Mesendoderm (in vitro differentiated cells): ENCODE data around the gene IQGAP2.

Experiments used
- DNase-seq: peaks from one replicate; pipeline ENCODE4 v3.0.0; 2013
- H2AK5ac ChIP-seq: 2 replicates; pipeline ENCODE4 v1.6.1; 2013; ENCODE audit warnings: low read length, inconsistent platforms
- H2BK120ac ChIP-seq: 2 replicates; pipeline ENCODE4 v1.6.1; 2013; ENCODE audit warnings: low read depth, mild to moderate bottlenecking, low read length, moderate library complexity, mixed read lengths
- H2BK15ac ChIP-seq: replicated peaks from 2 replicates; pipeline ENCODE4 v1.6.1; 2013; ENCODE audit warnings: low read depth, mild to moderate bottlenecking, moderate library complexity
- H2BK5ac ChIP-seq: 2 replicates; pipeline ENCODE4 v1.6.1; 2013; ENCODE audit warnings: low read length, inconsistent platforms
- H3K18ac ChIP-seq: 2 replicates; pipeline ENCODE4 v1.6.1; 2013; ENCODE audit warnings: mild to moderate bottlenecking, low read length, mixed read lengths
- H3K23ac ChIP-seq: one replicate; pipeline ENCODE4 v1.6.1; 2013; ENCODE audit warnings: low read length
- H3K27ac ChIP-seq: 2 replicates; pipeline ENCODE4 v1.5.1; 2013; ENCODE audit warnings: low read depth, mild to moderate bottlenecking, inconsistent platforms, low read length, moderate library complexity
- H3K27me3 ChIP-seq: 2 replicates; pipeline ENCODE4 v1.6.1; 2013; ENCODE audit warnings: low read length, control low read depth, mild to moderate bottlenecking, inconsistent platforms; ENCODE audit not compliant: insufficient read depth, poor library complexity
- H3K36me3 ChIP-seq: 2 replicates; pipeline ENCODE4 v1.6.1; 2013; ENCODE audit warnings: low read length, inconsistent platforms; ENCODE audit not compliant: control insufficient read depth, insufficient read depth
- H3K4ac ChIP-seq: one replicate; pipeline ENCODE4 v1.6.1; 2013; ENCODE audit warnings: low read depth, mild to moderate bottlenecking, low read length, moderate library complexity
- H3K4me1 ChIP-seq: 2 replicates; pipeline ENCODE4 v1.6.1; 2013; ENCODE audit warnings: low read depth, low read length, inconsistent platforms; ENCODE audit not compliant: control insufficient read depth
- H3K4me2 ChIP-seq: 2 replicates; pipeline ENCODE4 v1.6.1; 2013; ENCODE audit warnings: low read length
- H3K4me3 ChIP-seq: 2 replicates; pipeline ENCODE4 v1.5.1; 2013; ENCODE audit warnings: mild to moderate bottlenecking, low read length
- H3K56ac ChIP-seq: one replicate; pipeline ENCODE4 v1.6.1; 2013; ENCODE audit warnings: low read length
- H3K79me1 ChIP-seq: 2 replicates; pipeline ENCODE4 v1.6.1; 2013; ENCODE audit warnings: low read length, inconsistent platforms
- H3K79me2 ChIP-seq: 2 replicates; pipeline ENCODE4 v1.6.1; 2013; ENCODE audit warnings: mild to moderate bottlenecking, low read length; ENCODE audit not compliant: control insufficient read depth, insufficient read depth
- H3K9ac ChIP-seq: 2 replicates; pipeline ENCODE4 v1.6.1; 2013; ENCODE audit warnings: low read length, inconsistent platforms
- H4K5ac ChIP-seq: one replicate; pipeline ENCODE4 v1.6.1; 2013; ENCODE audit warnings: low read length
- H4K8ac ChIP-seq: one replicate; pipeline ENCODE4 v1.6.1; 2013; ENCODE audit warnings: low read depth, mild to moderate bottlenecking, control low read depth, low read length, moderate library complexity
- WGBS: extraction: QIAGEN DNeasy Blood & Tissue Kit; methylation state at CpG from one replicate; pipeline ENCODE4 v1.1.7; 2013; ENCODE audit warnings: low lambda C conversion rate, missing lambda C conversion rate; ENCODE audit not compliant: insufficient coverage; ENCODE audit errors: extremely low coverage; 5-methylcytosine and 5-hydroxymethylcytosine counted together

Gene IQGAP2

DNA sequence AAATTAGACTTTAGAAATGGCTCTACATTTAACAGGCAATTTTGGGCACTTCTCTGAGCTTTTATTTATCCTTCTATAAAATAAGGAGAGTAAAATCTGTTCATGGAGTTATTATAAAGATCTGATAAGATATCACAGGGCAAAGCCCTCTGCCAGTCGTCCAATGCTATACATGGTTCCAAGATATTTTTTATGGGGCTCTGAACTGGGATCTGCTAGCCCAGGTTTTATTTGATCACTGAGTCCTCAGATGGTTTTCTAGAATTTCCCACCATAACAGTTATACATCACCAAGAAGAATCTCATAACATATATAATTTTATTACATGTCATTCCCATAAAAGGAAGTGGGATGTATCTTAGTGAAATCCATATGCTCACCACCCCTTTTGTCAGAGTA, 23.2 kb upstream of the IQGAP2 start:
- H3K27ac ChIP-seq = no peak overlapping the region
- no peak for DNase-seq
- H3K56ac ChIP-seq = no peak overlapping the region
- H3K18ac ChIP-seq = no peak overlapping the region
- no CpG with 5 or more reads among the region's 1 CpG for WGBS
- H3K4me3 ChIP-seq = no peak overlapping the region
- H3K79me2 ChIP-seq = no peaks in the 10 kb centered on the region
- H4K5ac ChIP-seq = no peak overlapping the region
- no peak overlapping the region for H3K4me2 ChIP-seq
- no peak overlapping the region for H2BK120ac ChIP-seq
- no peak overlapping the region for H2BK5ac ChIP-seq
- H3K36me3 ChIP-seq = no peaks in the 10 kb centered on the region
- H3K23ac ChIP-seq = no peak overlapping the region
- no peak overlapping the region for H2AK5ac ChIP-seq
- no peak overlapping the region for H4K8ac ChIP-seq
- no peaks in the 10 kb centered on the region for H3K4me1 ChIP-seq
- H2BK15ac ChIP-seq = no peak overlapping the region
- no peaks in the 10 kb centered on the region for H3K27me3 ChIP-seq
- no peaks in the 10 kb centered on the region for H3K79me1 ChIP-seq
- H3K9ac ChIP-seq = no peak overlapping the region
- H3K4ac ChIP-seq = no peak overlapping the region

GRCh38 chr5:76380346-76381066, 22.6 kb upstream of the IQGAP2 start:
- H3K79me2 ChIP-seq = no peaks in the 10 kb centered on the region
- no peak overlapping the region for H2AK5ac ChIP-seq
- no peaks in the 10 kb centered on the region for H3K36me3 ChIP-seq
- H3K27me3 ChIP-seq = no peaks in the 10 kb centered on the region
- H3K4me3 ChIP-seq = no peak overlapping the region
- no CpG with 5 or more reads among the region's 7 CpGs for WGBS
- H3K23ac ChIP-seq = no peak overlapping the region
- no peak overlapping the region for H3K4ac ChIP-seq
- no peak overlapping the region for H3K56ac ChIP-seq
- no peak overlapping the region for H3K4me2 ChIP-seq
- no peak overlapping the region for H3K9ac ChIP-seq
- H4K5ac ChIP-seq = no peak overlapping the region
- H4K8ac ChIP-seq = no peak overlapping the region
- DNase-seq = no peak
- H3K4me1 ChIP-seq = no peaks in the 10 kb centered on the region
- no peak overlapping the region for H2BK15ac ChIP-seq
- no peaks in the 10 kb centered on the region for H3K79me1 ChIP-seq
- no peak overlapping the region for H2BK120ac ChIP-seq
- H3K27ac ChIP-seq = no peak overlapping the region
- H2BK5ac ChIP-seq = no peak overlapping the region
- H3K18ac ChIP-seq = no peak overlapping the region

DNA sequence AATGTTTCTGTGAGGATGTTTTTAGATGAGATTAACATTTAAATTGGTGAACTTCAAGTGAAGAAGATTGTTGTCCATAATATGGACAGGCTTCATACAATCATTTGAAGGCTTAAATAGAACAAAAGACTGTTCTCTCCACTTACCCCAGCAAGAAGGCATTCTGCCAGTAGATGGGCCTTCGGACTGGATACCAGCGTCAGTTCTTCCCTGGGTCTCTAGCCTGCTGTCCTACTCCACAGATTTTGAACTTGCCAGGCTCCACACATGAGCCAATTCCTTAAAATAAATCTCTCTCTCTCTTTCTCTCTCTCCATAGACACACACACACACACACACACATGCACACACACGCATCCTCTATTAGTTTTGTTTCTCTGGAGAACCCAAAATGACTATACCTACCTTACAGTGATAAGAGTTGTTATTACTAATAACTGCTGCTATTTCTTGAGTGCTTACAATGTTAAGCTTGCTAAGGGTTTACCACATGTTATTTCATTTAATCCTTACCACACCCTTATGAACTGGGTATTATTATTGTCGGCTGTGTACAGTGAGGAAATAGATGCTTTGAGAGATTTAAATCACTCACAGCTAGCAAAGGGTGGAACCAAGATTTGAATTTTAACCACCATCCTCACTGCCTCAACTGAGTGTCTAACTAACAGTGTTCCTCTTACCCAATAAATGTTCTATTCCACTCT, 19.8 kb upstream of the IQGAP2 start:
- H2BK15ac ChIP-seq = no peak overlapping the region
- H2AK5ac ChIP-seq = no peak overlapping the region
- H2BK120ac ChIP-seq = no peak overlapping the region
- no peak overlapping the region for H3K27ac ChIP-seq
- DNase-seq = no peak
- H3K56ac ChIP-seq = no peak overlapping the region
- H3K4me1 ChIP-seq = no peaks in the 10 kb centered on the region
- H3K36me3 ChIP-seq = no peaks in the 10 kb centered on the region
- H3K9ac ChIP-seq = no peak overlapping the region
- no peak overlapping the region for H4K8ac ChIP-seq
- H3K79me2 ChIP-seq = no peaks in the 10 kb centered on the region
- H3K4me3 ChIP-seq = no peak overlapping the region
- H3K4ac ChIP-seq = no peak overlapping the region
- H3K27me3 ChIP-seq = no peaks in the 10 kb centered on the region
- H3K79me1 ChIP-seq = no peaks in the 10 kb centered on the region
- H3K18ac ChIP-seq = no peak overlapping the region
- H4K5ac ChIP-seq = no peak overlapping the region
- H3K4me2 ChIP-seq = no peak overlapping the region
- H2BK5ac ChIP-seq = no peak overlapping the region
- no CpG with 5 or more reads among the region's 4 CpGs for WGBS
- H3K23ac ChIP-seq = no peak overlapping the region

DNA sequence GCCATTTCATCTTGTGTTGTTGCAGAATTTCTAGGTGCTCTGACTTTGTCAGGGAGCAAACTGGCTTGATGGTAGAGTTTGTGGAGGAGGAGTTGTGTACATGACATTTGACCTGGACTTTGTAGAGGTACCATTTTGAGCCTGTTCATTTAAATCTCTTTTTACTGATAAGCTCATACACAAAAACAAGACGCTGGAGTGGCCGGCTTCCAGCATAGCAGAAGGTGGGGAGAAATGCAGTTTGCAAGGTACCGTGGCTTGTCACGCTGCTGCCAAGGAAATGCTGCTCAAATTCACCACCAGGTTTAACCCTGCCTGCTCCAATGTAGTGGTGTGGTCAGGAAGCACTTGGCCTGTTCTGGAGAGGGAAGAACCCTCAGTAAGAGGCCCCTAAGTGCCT, 18.9 kb upstream of the IQGAP2 start:
- H3K9ac ChIP-seq = no peak overlapping the region
- no peak overlapping the region for H2BK120ac ChIP-seq
- no peaks in the 10 kb centered on the region for H3K36me3 ChIP-seq
- no peak for DNase-seq
- no peaks in the 10 kb centered on the region for H3K27me3 ChIP-seq
- no peak overlapping the region for H3K18ac ChIP-seq
- H2BK5ac ChIP-seq = no peak overlapping the region
- no peak overlapping the region for H3K4me2 ChIP-seq
- H3K27ac ChIP-seq = no peak overlapping the region
- no peak overlapping the region for H3K4me3 ChIP-seq
- H3K79me1 ChIP-seq = no peaks in the 10 kb centered on the region
- H3K4ac ChIP-seq = no peak overlapping the region
- no peaks in the 10 kb centered on the region for H3K4me1 ChIP-seq
- H4K5ac ChIP-seq = no peak overlapping the region
- no peak overlapping the region for H2BK15ac ChIP-seq
- H3K79me2 ChIP-seq = no peaks in the 10 kb centered on the region
- WGBS = no CpG with 5 or more reads among the region's 4 CpGs
- H4K8ac ChIP-seq = no peak overlapping the region
- no peak overlapping the region for H2AK5ac ChIP-seq
- no peak overlapping the region for H3K56ac ChIP-seq
- no peak overlapping the region for H3K23ac ChIP-seq

- Histone ChIP-seq H3K79me2 (no peaks in the 10 kb centered on the region), H3K36me3 (no peaks in the 10 kb centered on the region), H3K56ac (no peak overlapping the region), H3K4me3 (no peak overlapping the region), H2AK5ac (no peak overlapping the region), H3K27ac (no peak overlapping the region), H3K4ac (no peak overlapping the region), H3K9ac (no peak overlapping the region), H2BK120ac (no peak overlapping the region), H4K5ac (no peak overlapping the region), H3K23ac (no peak overlapping the region), H3K79me1 (no peaks in the 10 kb centered on the region), H2BK5ac (no peak overlapping the region), H3K4me2 (no peak overlapping the region), H3K4me1 (no peaks in the 10 kb centered on the region), H3K27me3 (no peaks in the 10 kb centered on the region), H4K8ac (no peak overlapping the region), H3K18ac (no peak overlapping the region), H2BK15ac (no peak overlapping the region)
- no peak for DNase-seq
- WGBS = no CpG with 5 or more reads among the region's 3 CpGs
These were observed 18.4 kb upstream of the IQGAP2 start for GRCh38 chr5:76384705-76385104.
